Gastrocnemius medialis (tissue), 4 donors: Measurements from ENCODE around the gene CHST10. TPM values are rescaled to one million over a fixed set of nuclear protein-coding genes. Genes with fewer than 3 reads are reported as not detected.

Source experiments
- ATAC-seq, 2 donors: fragments of 150-250 bp; one replicate each; pipeline ENCODE4 v1.9.1; 2016
- DNase-seq, 2 donors: peaks; one replicate each; pipeline ENCODE4 v3.0.0-alpha.2; 2019
- H3K27ac ChIP-seq, 4 donors: fragments of 200-600 bp; sonication (generic); 1 replicate in 1 of 4; 2 replicates in 3 of 4; pipeline ENCODE4 v1.5.1; 2016 to 2018; ENCODE audit warnings: mild to moderate bottlenecking in 2 of 4, moderate library complexity in 1 of 4
- H3K27me3 ChIP-seq, 3 donors: fragments of 200-600 bp; sonication (generic) in 2 of 3; 1 replicate in 1 of 3; 2 replicates in 2 of 3; pipeline versions ENCODE4 v1.5.1 to v1.6.0; 2016 to 2019; ENCODE audit warnings: mild to moderate bottlenecking in 1 of 3, moderate library complexity in 1 of 3
- H3K36me3 ChIP-seq, 2 donors: fragments of 200-600 bp; sonication (generic) in 1 of 2; one replicate each; pipeline ENCODE4 v1.5.1; 2017 to 2018
- H3K4me1 ChIP-seq, 2 donors: fragments of 200-600 bp; sonication (generic) in 1 of 2; one replicate each; pipeline ENCODE4 v1.5.1; 2016 to 2017; ENCODE audit warnings: mild to moderate bottlenecking in 2 of 2
- H3K4me3 ChIP-seq, 4 donors: fragments of 200-600 bp; sonication (generic) in 3 of 4; 1 replicate in 1 of 4; 2 replicates in 3 of 4; pipeline ENCODE4 v1.5.1; 2016 to 2019; ENCODE audit warnings: mild to moderate bottlenecking in 2 of 4
- H3K9me3 ChIP-seq, 3 donors: fragments of 200-600 bp; sonication (generic) in 2 of 3; 1 replicate in 1 of 3; 2 replicates in 2 of 3; pipeline ENCODE4 v1.5.1; 2016 to 2019
- POLR2A ChIP-seq, 2 donors: fragments of 450-650 bp; IDR thresholded peaks; one replicate each; pipeline ENCODE4 v1.6.1; 2017; ENCODE audit warnings: antibody characterized with exemption in 2 of 2, mild to moderate bottlenecking in 2 of 2, moderate library complexity in 2 of 2
- in situ Hi-C, 4 donors: fragments of 200-750 bp; cut with MboI; loops; one replicate each; pipeline versions ENCODE4 v1.15.0 to v1.8.0; 2017; ENCODE audit warnings: low sequenced_read_pairs in 4 of 4
- intact Hi-C: fragments of 100-400 bp; cut with DNase I; formaldehyde crosslinking; loops from one replicate; pipeline ENCODE4 v1.15.1; 2023; ENCODE audit warnings: low total_unique reads
- total RNA-seq, 4 donors: library from RNA; depleted of rRNA; stranded (reverse); fragments of >200 nt; gene quantifications; one replicate each; pipeline versions ENCODE4 v1.1.0 to v1.2.3, GENCODE V29; 2016
- TF ChIP-seq, protein P1 (sequence below), 5 experiments: fragments of 450-650 bp in 3 of 5; fragments of 200-600 bp in 2 of 5; sonication (generic) in 2 of 5; IDR thresholded peaks in 4 of 5; conservative IDR thresholded peaks in 1 of 5; 1 replicate in 4 of 5; 2 replicates in 1 of 5; pipeline ENCODE4 v1.5.1; 2016 to 2019; ENCODE audit warnings: antibody characterized with exemption in 5 of 5, mild to moderate bottlenecking in 3 of 5, moderate library complexity in 3 of 5

The CHST10 gene
- total RNA-seq, 4 donors from 2014 or later = 3.3 to 7.4 (median 5.5) TPM

DNA sequence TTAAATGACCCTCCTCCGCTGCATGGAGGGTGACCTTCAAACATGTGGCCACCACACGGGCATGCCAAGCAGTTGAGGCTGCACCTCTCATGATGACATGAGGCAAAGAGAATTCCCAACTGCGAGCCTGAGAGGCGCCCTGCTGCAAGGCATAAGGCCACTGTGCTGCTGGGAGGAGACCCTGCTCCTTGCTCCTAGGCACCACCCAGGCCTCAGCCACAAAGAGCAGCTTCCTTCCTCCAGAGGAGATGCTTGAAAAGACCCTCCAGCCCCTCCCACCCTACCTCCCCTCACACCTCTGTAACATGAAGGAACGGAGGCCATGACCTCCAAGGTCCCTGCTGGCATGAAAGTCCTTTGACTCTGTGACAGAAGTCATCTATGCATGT lies 11.4 kb downstream of the CHST10 start:
- H3K36me3 ChIP-seq = no peaks in the 10 kb centered on the region
- DNase-seq (no peak), ATAC-seq (no peak)
- intact Hi-C loops (no loop called here), in situ Hi-C loops (no loop called here)
- H3K9me3 ChIP-seq = no peaks in the 10 kb centered on the region
- no peak overlapping the region for H3K27ac ChIP-seq
- no peak overlapping the region for H3K4me3 ChIP-seq
- H3K27me3 ChIP-seq = no peaks in the 10 kb centered on the region
- TF ChIP-seq, protein P1, sequence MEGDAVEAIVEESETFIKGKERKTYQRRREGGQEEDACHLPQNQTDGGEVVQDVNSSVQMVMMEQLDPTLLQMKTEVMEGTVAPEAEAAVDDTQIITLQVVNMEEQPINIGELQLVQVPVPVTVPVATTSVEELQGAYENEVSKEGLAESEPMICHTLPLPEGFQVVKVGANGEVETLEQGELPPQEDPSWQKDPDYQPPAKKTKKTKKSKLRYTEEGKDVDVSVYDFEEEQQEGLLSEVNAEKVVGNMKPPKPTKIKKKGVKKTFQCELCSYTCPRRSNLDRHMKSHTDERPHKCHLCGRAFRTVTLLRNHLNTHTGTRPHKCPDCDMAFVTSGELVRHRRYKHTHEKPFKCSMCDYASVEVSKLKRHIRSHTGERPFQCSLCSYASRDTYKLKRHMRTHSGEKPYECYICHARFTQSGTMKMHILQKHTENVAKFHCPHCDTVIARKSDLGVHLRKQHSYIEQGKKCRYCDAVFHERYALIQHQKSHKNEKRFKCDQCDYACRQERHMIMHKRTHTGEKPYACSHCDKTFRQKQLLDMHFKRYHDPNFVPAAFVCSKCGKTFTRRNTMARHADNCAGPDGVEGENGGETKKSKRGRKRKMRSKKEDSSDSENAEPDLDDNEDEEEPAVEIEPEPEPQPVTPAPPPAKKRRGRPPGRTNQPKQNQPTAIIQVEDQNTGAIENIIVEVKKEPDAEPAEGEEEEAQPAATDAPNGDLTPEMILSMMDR (IDR thresholded peaks at IDR 0.05 in 4 of 5, conservative IDR thresholded peaks at IDR 0.05 in 1 of 5) = no peak
- no peak for TF ChIP-seq POLR2A (IDR thresholded peaks at IDR 0.05)
- peaks cover 0 to 7% of the 10 kb centered on the region in 2 donors for H3K4me1 ChIP-seq

GRCh38 chr2:100405403-100406119 lies 11.9 kb downstream of the CHST10 start:
- intact Hi-C loops = no loop called here
- Histone ChIP-seq H3K27ac (no peak overlapping the region), H3K9me3 (no peaks in the 10 kb centered on the region), H3K4me1 (peaks cover 0 to 7% of the 10 kb centered on the region in 2 donors), H3K4me3 (no peak overlapping the region), H3K27me3 (no peaks in the 10 kb centered on the region), H3K36me3 (no peaks in the 10 kb centered on the region)
- no peak for ATAC-seq
- no peak for DNase-seq
- TF ChIP-seq, protein P1 (IDR thresholded peaks at IDR 0.05 in 4 of 5, conservative IDR thresholded peaks at IDR 0.05 in 1 of 5) = no peak
- no peak for TF ChIP-seq POLR2A (IDR thresholded peaks at IDR 0.05)
- in situ Hi-C loops = no loop called here

- intact Hi-C loops (no loop called here), in situ Hi-C loops (no loop called here)
- peaks cover 0 to 7% of the 10 kb centered on the region in 2 donors for H3K4me1 ChIP-seq
- H3K4me3 ChIP-seq = no peak overlapping the region
- no peak for DNase-seq
- H3K9me3 ChIP-seq = no peaks in the 10 kb centered on the region
- no peak for TF ChIP-seq POLR2A (IDR thresholded peaks at IDR 0.05)
- TF ChIP-seq, protein P1 (IDR thresholded peaks at IDR 0.05 in 4 of 5, conservative IDR thresholded peaks at IDR 0.05 in 1 of 5) = no peak
- no peak overlapping the region for H3K27ac ChIP-seq
- H3K27me3 ChIP-seq = no peaks in the 10 kb centered on the region
- ATAC-seq = no peak
- H3K36me3 ChIP-seq = no peaks in the 10 kb centered on the region
These were observed 13.1 kb downstream of the CHST10 start for GRCh38 chr2:100404411-100404810.

GRCh38 chr2:100403722-100404121 lies 13.7 kb downstream of the CHST10 start:
- Histone ChIP-seq H3K4me1 (peaks cover 0 to 7% of the 10 kb centered on the region in 2 donors), H3K27me3 (no peaks in the 10 kb centered on the region), H3K4me3 (no peak overlapping the region), H3K9me3 (no peaks in the 10 kb centered on the region), H3K27ac (no peak overlapping the region), H3K36me3 (no peaks in the 10 kb centered on the region)
- TF ChIP-seq POLR2A (IDR thresholded peaks at IDR 0.05) = no peak
- TF ChIP-seq, protein P1 (IDR thresholded peaks at IDR 0.05 in 4 of 5, conservative IDR thresholded peaks at IDR 0.05 in 1 of 5) = no peak
- DNase-seq (no peak), ATAC-seq (no peak)
- in situ Hi-C loops (no loop called here), intact Hi-C loops (no loop called here)

- no peak for DNase-seq
- ATAC-seq = no peak
- peaks cover 0 to 11% of the 10 kb centered on the region in 2 donors for H3K36me3 ChIP-seq
- in situ Hi-C loops (no loop called here), intact Hi-C loops (no loop called here)
- no peak overlapping the region for H3K27ac ChIP-seq
- H3K27me3 ChIP-seq = no peaks in the 10 kb centered on the region
- H3K4me3 ChIP-seq = no peak overlapping the region
- no peaks in the 10 kb centered on the region for H3K9me3 ChIP-seq
- TF ChIP-seq, protein P1 (IDR thresholded peaks at IDR 0.05 in 4 of 5, conservative IDR thresholded peaks at IDR 0.05 in 1 of 5) = no peak
- TF ChIP-seq POLR2A (IDR thresholded peaks at IDR 0.05) = no peak
- H3K4me1 ChIP-seq = no peaks in the 10 kb centered on the region
These were observed 16.2 kb downstream of the CHST10 start for GRCh38 chr2:100401268-100401667.
